ENCODE data around the gene DMD. TPM values are rescaled to one million over a fixed set of nuclear protein-coding genes. Genes with fewer than 3 reads are reported as not detected.

DMD gene
- polyA plus RNA-seq, 1 donor from 2014 or later, result 21.6 TPM

DNA sequence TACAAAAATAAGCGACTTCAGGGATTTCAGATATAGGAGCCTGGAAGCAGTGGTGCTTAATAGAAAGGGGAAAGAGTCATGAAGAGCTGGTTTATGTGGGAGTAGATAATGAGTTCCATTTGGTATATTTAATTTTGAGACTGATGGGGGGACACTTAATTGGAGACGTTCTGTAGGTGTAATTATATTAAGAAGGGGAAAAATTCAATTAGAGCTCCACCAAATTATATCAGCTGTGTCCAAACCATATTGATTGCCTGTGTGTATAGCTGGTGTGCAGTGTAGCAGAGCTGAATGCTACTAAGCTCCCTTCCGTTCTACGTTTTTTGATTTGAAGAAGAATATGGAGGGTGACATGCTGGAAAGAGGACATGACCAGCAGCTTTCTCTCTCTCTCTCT, 282.3 kb downstream of the DMD start:
- TF ChIP-seq, protein P1, sequence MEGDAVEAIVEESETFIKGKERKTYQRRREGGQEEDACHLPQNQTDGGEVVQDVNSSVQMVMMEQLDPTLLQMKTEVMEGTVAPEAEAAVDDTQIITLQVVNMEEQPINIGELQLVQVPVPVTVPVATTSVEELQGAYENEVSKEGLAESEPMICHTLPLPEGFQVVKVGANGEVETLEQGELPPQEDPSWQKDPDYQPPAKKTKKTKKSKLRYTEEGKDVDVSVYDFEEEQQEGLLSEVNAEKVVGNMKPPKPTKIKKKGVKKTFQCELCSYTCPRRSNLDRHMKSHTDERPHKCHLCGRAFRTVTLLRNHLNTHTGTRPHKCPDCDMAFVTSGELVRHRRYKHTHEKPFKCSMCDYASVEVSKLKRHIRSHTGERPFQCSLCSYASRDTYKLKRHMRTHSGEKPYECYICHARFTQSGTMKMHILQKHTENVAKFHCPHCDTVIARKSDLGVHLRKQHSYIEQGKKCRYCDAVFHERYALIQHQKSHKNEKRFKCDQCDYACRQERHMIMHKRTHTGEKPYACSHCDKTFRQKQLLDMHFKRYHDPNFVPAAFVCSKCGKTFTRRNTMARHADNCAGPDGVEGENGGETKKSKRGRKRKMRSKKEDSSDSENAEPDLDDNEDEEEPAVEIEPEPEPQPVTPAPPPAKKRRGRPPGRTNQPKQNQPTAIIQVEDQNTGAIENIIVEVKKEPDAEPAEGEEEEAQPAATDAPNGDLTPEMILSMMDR (IDR thresholded peaks at IDR 0.05; ENCODE audit: poor library complexity, severe bottlenecking), result no peak
- TF ChIP-seq POLR2AphosphoS5 (IDR thresholded peaks at IDR 0.05) (no peak), EZH2 (IDR thresholded peaks at IDR 0.05; ENCODE audit: borderline replicate concordance, insufficient read depth, low read length, poor library complexity, severe bottlenecking) (no peak), TAF1 (IDR thresholded peaks at IDR 0.05; ENCODE audit: low read depth) (no peak), EP300 (conservative IDR thresholded peaks at IDR 0.05; ENCODE audit: poor library complexity, severe bottlenecking) (no peak), RAD21 (conservative IDR thresholded peaks at IDR 0.05) (no peak), MXI1 (conservative IDR thresholded peaks at IDR 0.05; ENCODE audit: poor library complexity, severe bottlenecking) (no peak), SMC3 (conservative IDR thresholded peaks at IDR 0.05; ENCODE audit: poor library complexity) (no peak)
- TF ChIP-seq, protein P2, sequence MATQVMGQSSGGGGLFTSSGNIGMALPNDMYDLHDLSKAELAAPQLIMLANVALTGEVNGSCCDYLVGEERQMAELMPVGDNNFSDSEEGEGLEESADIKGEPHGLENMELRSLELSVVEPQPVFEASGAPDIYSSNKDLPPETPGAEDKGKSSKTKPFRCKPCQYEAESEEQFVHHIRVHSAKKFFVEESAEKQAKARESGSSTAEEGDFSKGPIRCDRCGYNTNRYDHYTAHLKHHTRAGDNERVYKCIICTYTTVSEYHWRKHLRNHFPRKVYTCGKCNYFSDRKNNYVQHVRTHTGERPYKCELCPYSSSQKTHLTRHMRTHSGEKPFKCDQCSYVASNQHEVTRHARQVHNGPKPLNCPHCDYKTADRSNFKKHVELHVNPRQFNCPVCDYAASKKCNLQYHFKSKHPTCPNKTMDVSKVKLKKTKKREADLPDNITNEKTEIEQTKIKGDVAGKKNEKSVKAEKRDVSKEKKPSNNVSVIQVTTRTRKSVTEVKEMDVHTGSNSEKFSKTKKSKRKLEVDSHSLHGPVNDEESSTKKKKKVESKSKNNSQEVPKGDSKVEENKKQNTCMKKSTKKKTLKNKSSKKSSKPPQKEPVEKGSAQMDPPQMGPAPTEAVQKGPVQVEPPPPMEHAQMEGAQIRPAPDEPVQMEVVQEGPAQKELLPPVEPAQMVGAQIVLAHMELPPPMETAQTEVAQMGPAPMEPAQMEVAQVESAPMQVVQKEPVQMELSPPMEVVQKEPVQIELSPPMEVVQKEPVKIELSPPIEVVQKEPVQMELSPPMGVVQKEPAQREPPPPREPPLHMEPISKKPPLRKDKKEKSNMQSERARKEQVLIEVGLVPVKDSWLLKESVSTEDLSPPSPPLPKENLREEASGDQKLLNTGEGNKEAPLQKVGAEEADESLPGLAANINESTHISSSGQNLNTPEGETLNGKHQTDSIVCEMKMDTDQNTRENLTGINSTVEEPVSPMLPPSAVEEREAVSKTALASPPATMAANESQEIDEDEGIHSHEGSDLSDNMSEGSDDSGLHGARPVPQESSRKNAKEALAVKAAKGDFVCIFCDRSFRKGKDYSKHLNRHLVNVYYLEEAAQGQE (IDR thresholded peaks at IDR 0.05; ENCODE audit: borderline replicate concordance), result no peak
- H3K4me2 ChIP-seq (ENCODE audit: low read length), result no peak overlapping the region
- no peaks in the 10 kb centered on the region for H3K9me2 ChIP-seq (ENCODE audit: insufficient read depth, low read length)
- no peak overlapping the region for H3K27ac ChIP-seq (ENCODE audit: low read length)
- no peak overlapping the region for H2AFZ ChIP-seq (ENCODE audit: low read depth, low read length)
- no peaks in the 10 kb centered on the region for H3K9me3 ChIP-seq (ENCODE audit: low read length)
- H3K27me3 ChIP-seq (ENCODE audit: insufficient read depth, low read depth, low read length), result no peaks in the 10 kb centered on the region
- H3F3A ChIP-seq (ENCODE audit: insufficient read depth, low read length, poor library complexity, severe bottlenecking), result no peaks in the 10 kb centered on the region
- H3K9ac ChIP-seq (ENCODE audit: low read length), result no peak overlapping the region
- H3K79me2 ChIP-seq (replicated peaks; ENCODE audit: insufficient read depth, low read length), result no peaks in the 10 kb centered on the region
- no peaks in the 10 kb centered on the region for H3K36me3 ChIP-seq (ENCODE audit: insufficient read depth, low read length)
- no peak overlapping the region for H3K4me3 ChIP-seq (ENCODE audit: low read length)
- H4K20me1 ChIP-seq (ENCODE audit: insufficient read depth), result no peaks in the 10 kb centered on the region

DNA sequence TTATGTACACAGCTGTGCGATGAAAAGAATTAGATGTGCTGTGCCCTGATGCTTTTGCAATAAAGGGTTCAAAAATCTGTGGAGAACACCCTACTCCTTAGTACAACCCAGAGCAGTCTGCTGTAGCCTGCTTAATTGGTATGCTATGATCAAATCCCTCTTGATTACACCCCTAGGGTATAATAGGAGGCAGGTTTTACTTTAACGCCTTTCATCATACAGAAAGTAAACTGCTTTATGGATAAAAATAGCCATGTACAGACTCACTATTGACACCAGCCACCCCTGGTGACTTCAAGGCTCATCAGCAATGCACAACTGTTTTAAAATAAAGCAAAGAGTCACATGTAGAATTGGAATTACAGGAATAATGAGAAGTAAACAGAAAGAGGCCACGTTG, 315.3 kb downstream of the DMD start:
- H3K4me2 ChIP-seq (ENCODE audit: low read length), result no peak overlapping the region
- H3K9ac ChIP-seq (ENCODE audit: low read length), result no peak overlapping the region
- H3K36me3 ChIP-seq (ENCODE audit: insufficient read depth, low read length), result no peaks in the 10 kb centered on the region
- no peaks in the 10 kb centered on the region for H3K9me3 ChIP-seq (ENCODE audit: low read length)
- no peaks in the 10 kb centered on the region for H4K20me1 ChIP-seq (ENCODE audit: insufficient read depth)
- no peaks in the 10 kb centered on the region for H3K9me2 ChIP-seq (ENCODE audit: insufficient read depth, low read length)
- H3K4me3 ChIP-seq (ENCODE audit: low read length), result no peak overlapping the region
- H3F3A ChIP-seq (ENCODE audit: insufficient read depth, low read length, poor library complexity, severe bottlenecking), result no peaks in the 10 kb centered on the region
- H2AFZ ChIP-seq (ENCODE audit: low read depth, low read length), result no peak overlapping the region
- H3K79me2 ChIP-seq (replicated peaks; ENCODE audit: insufficient read depth, low read length), result no peaks in the 10 kb centered on the region
- H3K27ac ChIP-seq (ENCODE audit: low read length), result no peak overlapping the region
- no peak for TF ChIP-seq MXI1 (conservative IDR thresholded peaks at IDR 0.05; ENCODE audit: poor library complexity, severe bottlenecking)
- no peak for TF ChIP-seq EZH2 (IDR thresholded peaks at IDR 0.05; ENCODE audit: borderline replicate concordance, insufficient read depth, low read length, poor library complexity, severe bottlenecking)
- TF ChIP-seq EP300 (conservative IDR thresholded peaks at IDR 0.05; ENCODE audit: poor library complexity, severe bottlenecking), result no peak
- no peak for TF ChIP-seq POLR2AphosphoS5 (IDR thresholded peaks at IDR 0.05)
- TF ChIP-seq TAF1 (IDR thresholded peaks at IDR 0.05; ENCODE audit: low read depth), result no peak
- TF ChIP-seq, protein P1 (IDR thresholded peaks at IDR 0.05; ENCODE audit: poor library complexity, severe bottlenecking), result no peak
- TF ChIP-seq, protein P2 (IDR thresholded peaks at IDR 0.05; ENCODE audit: borderline replicate concordance), result no peak
- no peaks in the 10 kb centered on the region for H3K27me3 ChIP-seq (ENCODE audit: insufficient read depth, low read depth, low read length)
